ENCODE results near the gene ASPSCR1. TPM values are rescaled to one million over a fixed set of nuclear protein-coding genes. Genes with fewer than 3 reads are reported as not detected.

ASPSCR1 gene
- total and polyA plus RNA-seq, 2 donors (not counting 1 experiment from before 2014, with no cell fraction given): 6.3 to 35.7 TPM

- Histone ChIP-seq H4K20me1 (ENCODE audit: control insufficient read depth, extremely low read depth, insufficient read depth, low read length) (no peaks in the 10 kb centered on the region), H3K79me2 (ENCODE audit: control insufficient read depth, insufficient read depth, low read length) (no peaks in the 10 kb centered on the region), H3K4me3 (replicated peaks in 1 of 4; ENCODE audit: control extremely low read depth in 1 of 4, insufficient read depth in 1 of 4, low read depth in 3 of 4, low read length in 4 of 4) (no peak overlapping the region), H3K9me3 (ENCODE audit: control insufficient read depth, insufficient read depth, low read depth, low read length) (no peaks in the 10 kb centered on the region), H3K9ac (ENCODE audit: insufficient read depth, low read length) (no peak overlapping the region), H3K4me1 (ENCODE audit: control insufficient read depth, extremely low read depth, insufficient read depth, low read length) (peaks cover 18% of the 10 kb centered on the region), H2AFZ (ENCODE audit: low read length) (no peak overlapping the region), H3K4me2 (ENCODE audit: extremely low read depth, insufficient read depth, low read length) (no peak overlapping the region), H3K27me3 (ENCODE audit: control insufficient read depth, insufficient read depth, low read length) (no peaks in the 10 kb centered on the region), H3K36me3 (ENCODE audit: control insufficient read depth, insufficient read depth, low read length) (no peaks in the 10 kb centered on the region), H3K27ac (ENCODE audit: insufficient read depth, low read length) (no peak overlapping the region)
- no peak for DNase-seq (ENCODE audit: low read depth in 2 of 2)
- TF ChIP-seq CTCF (conservative IDR thresholded peaks at IDR 0.05 in 1 of 2, IDR thresholded peaks at IDR 0.05 in 1 of 2; ENCODE audit: low read depth in 1 of 2, low read length in 2 of 2): no peak
- no peak for TF ChIP-seq EZH2 (IDR thresholded peaks at IDR 0.05; ENCODE audit: low read length, missing control alignments)
These were observed 31.5 kb downstream of the ASPSCR1 start for GRCh38 chr17:82008941-82009405.

GRCh38 chr17:82009413-82009812, 32.0 kb downstream of the ASPSCR1 start:
- no peak overlapping the region for H3K9ac ChIP-seq (ENCODE audit: insufficient read depth, low read length)
- H3K27ac ChIP-seq (ENCODE audit: insufficient read depth, low read length): no peak overlapping the region
- DNase-seq (ENCODE audit: low read depth in 2 of 2): no peak
- peaks cover 13% of the 10 kb centered on the region for H3K4me1 ChIP-seq (ENCODE audit: control insufficient read depth, extremely low read depth, insufficient read depth, low read length)
- no peaks in the 10 kb centered on the region for H3K27me3 ChIP-seq (ENCODE audit: control insufficient read depth, insufficient read depth, low read length)
- no peak overlapping the region for H3K4me2 ChIP-seq (ENCODE audit: extremely low read depth, insufficient read depth, low read length)
- no peaks in the 10 kb centered on the region for H3K36me3 ChIP-seq (ENCODE audit: control insufficient read depth, insufficient read depth, low read length)
- no peaks in the 10 kb centered on the region for H3K79me2 ChIP-seq (ENCODE audit: control insufficient read depth, insufficient read depth, low read length)
- no peak overlapping the region for H3K4me3 ChIP-seq (replicated peaks in 1 of 4; ENCODE audit: control extremely low read depth in 1 of 4, insufficient read depth in 1 of 4, low read depth in 3 of 4, low read length in 4 of 4)
- H4K20me1 ChIP-seq (ENCODE audit: control insufficient read depth, extremely low read depth, insufficient read depth, low read length): no peaks in the 10 kb centered on the region
- TF ChIP-seq EZH2 (IDR thresholded peaks at IDR 0.05; ENCODE audit: low read length, missing control alignments) (no peak), CTCF (conservative IDR thresholded peaks at IDR 0.05 in 1 of 2, IDR thresholded peaks at IDR 0.05 in 1 of 2; ENCODE audit: low read depth in 1 of 2, low read length in 2 of 2) (no peak)
- H3K9me3 ChIP-seq (ENCODE audit: control insufficient read depth, insufficient read depth, low read depth, low read length): no peaks in the 10 kb centered on the region
- no peak overlapping the region for H2AFZ ChIP-seq (ENCODE audit: low read length)

GRCh38 chr17:82010575-82011525, 33.4 kb downstream of the ASPSCR1 start:
- H3K9me3 ChIP-seq (ENCODE audit: control insufficient read depth, insufficient read depth, low read depth, low read length): no peaks in the 10 kb centered on the region
- H3K4me2 ChIP-seq (ENCODE audit: extremely low read depth, insufficient read depth, low read length): no peak overlapping the region
- DNase-seq (ENCODE audit: low read depth in 2 of 2): no peak
- no peak overlapping the region for H2AFZ ChIP-seq (ENCODE audit: low read length)
- TF ChIP-seq CTCF (conservative IDR thresholded peaks at IDR 0.05 in 1 of 2, IDR thresholded peaks at IDR 0.05 in 1 of 2; ENCODE audit: low read depth in 1 of 2, low read length in 2 of 2): no peak
- no peak for TF ChIP-seq EZH2 (IDR thresholded peaks at IDR 0.05; ENCODE audit: low read length, missing control alignments)
- H3K27ac ChIP-seq (ENCODE audit: insufficient read depth, low read length): no peak overlapping the region
- no peak overlapping the region for H3K9ac ChIP-seq (ENCODE audit: insufficient read depth, low read length)
- peaks cover 10% of the 10 kb centered on the region for H3K4me1 ChIP-seq (ENCODE audit: control insufficient read depth, extremely low read depth, insufficient read depth, low read length)
- no peak overlapping the region for H3K4me3 ChIP-seq (replicated peaks in 1 of 4; ENCODE audit: control extremely low read depth in 1 of 4, insufficient read depth in 1 of 4, low read depth in 3 of 4, low read length in 4 of 4)
- no peaks in the 10 kb centered on the region for H3K36me3 ChIP-seq (ENCODE audit: control insufficient read depth, insufficient read depth, low read length)
- H3K79me2 ChIP-seq (ENCODE audit: control insufficient read depth, insufficient read depth, low read length): no peaks in the 10 kb centered on the region
- H4K20me1 ChIP-seq (ENCODE audit: control insufficient read depth, extremely low read depth, insufficient read depth, low read length): no peaks in the 10 kb centered on the region
- H3K27me3 ChIP-seq (ENCODE audit: control insufficient read depth, insufficient read depth, low read length): no peaks in the 10 kb centered on the region
